Stimulated activated CD8-positive, alpha-beta memory T cell treated with anti-CD3 and anti-CD28 coated beads, Interleukin-12 subunit alpha, Interleukin-12 subunit beta, amount 100 ng/mL, for 24 hours (primary cell): ENCODE results near the gene CCDC122.

Source experiments
- DNase-seq: peaks from one replicate; pipeline ENCODE4 v3.0.0-alpha.2; 2020; ENCODE audit errors: extremely low read depth

The CCDC122 gene

GRCh38 chr13:43804461-43805070, 75.0 kb downstream of the CCDC122 start:
- DNase-seq = no peak

DNA sequence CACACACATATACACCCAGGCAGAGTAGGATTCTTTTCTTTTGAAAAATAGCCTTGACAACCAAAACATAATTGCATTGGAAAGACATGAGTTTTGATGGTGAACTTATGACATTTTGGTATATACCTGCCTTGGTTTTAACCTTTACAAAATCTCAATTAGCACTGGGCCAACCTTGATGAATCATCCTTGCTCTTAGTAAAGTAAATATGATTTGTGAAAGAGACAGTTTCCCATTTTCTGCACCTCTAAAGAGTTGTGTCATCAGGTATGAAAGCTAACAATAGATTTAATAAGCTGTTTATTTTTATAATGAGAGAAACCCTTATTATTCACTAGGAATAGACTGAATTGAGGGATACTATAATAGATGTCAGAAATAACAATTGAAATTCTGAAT, 77.0 kb downstream of the CCDC122 start:
- DNase-seq = no peak

DNA sequence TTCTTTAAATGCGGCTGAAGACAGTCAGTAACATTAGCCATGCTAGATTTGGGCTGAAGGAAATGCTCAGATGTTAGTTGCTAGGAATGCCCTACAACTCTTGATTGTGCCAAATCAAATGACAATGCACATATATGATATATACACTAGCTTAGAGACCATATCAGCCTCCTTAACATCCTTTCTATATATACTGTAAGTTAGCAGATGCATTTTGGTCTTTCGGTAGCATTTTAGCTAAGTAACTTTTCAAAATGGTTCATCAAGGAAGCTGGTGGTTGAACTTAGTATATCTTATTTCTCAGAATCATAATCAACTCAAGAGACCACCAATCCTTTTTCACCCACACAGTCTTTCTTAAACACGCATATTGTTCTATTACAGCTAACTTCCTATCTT, 78.7 kb downstream of the CCDC122 start:
- no peak for DNase-seq

DNA sequence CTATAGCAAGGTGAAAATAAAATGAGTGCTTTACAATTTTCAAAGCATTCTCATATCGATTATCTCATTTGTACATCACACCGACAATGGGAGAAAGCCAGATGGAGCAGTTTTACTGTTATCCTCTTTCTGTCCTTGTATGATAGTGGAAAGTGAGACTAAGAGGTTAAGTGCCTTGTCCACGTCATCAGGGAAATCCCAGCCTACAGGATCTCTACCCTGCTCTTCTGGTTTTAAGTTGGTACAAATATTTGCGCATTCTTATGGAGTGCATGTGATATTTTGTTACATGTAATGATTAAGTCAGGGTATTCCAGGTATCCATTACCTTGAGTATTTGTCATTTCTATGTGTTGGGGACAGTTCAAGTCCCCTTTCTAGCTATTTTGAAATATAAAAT, 80.3 kb downstream of the CCDC122 start:
- DNase-seq = no peak

GRCh38 chr13:43797869-43798268, 81.7 kb downstream of the CCDC122 start:
- DNase-seq = no peak

GRCh38 chr13:43797159-43797558, 82.4 kb downstream of the CCDC122 start:
- DNase-seq = no peak

DNA sequence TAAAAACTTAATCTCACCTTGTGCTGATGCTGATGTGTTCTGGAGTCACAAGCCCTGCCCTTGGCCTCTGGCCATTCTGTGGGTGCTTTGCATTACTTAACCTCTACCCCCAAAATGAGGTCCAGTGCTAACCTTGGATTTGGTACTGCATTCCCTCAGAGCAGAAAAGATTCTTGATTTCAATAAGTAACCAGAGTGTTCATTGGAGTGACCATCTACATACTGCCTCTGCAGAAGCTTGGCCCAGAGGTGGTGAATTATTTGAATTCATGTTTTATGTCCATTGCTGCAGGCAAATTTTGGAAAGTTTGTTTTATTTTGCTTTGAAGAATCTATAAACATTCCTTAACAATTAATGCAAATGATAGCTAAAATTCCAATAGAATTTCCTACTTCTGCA, 85.1 kb downstream of the CCDC122 start:
- no peak for DNase-seq

- no peak for DNase-seq
Observed at GRCh38 chr13:43792076-43792881, 87.3 kb downstream of the CCDC122 start.

- DNase-seq = no peak
Observed at GRCh38 chr13:43787997-43788396, 91.5 kb downstream of the CCDC122 start.

- DNase-seq = no peak
Observed at GRCh38 chr13:43787518-43787891, 92.0 kb downstream of the CCDC122 start.

- no peak for DNase-seq
Observed at GRCh38 chr13:43786766-43787517, 92.6 kb downstream of the CCDC122 start, which contains the start of gene ENOX1. ENOX1 (minus strand) TSS chr13:43786972.

GRCh38 chr13:43786472-43786765, 93.1 kb downstream of the CCDC122 start:
- no peak for DNase-seq
